Small intestine (tissue), 16 donors: ENCODE measurements around the gene MIEF2. TPM values are rescaled to one million over a fixed set of nuclear protein-coding genes. Genes with fewer than 3 reads are reported as not detected.
A peak's percentile ranks its signal among the peaks of the same experiment; 100 is the strongest.
"Not testable (repeated sequence)": the region's sequence is repeated elsewhere in the genome, so short reads cannot be mapped to it uniquely, and the experiment has no call there.

Source experiments
- DNase-seq, 2 donors: peaks; one replicate each; pipeline versions ENCODE4 v3.0.0 to v3.0.0-alpha.2; 2013
- FAIRE-seq: peaks from 2 replicates; lab custom pipeline; 2012; peaks lifted over from hg19 to GRCh38; lab: Jason Lieb, UNC
- H3K27ac ChIP-seq, 3 donors: one replicate each; pipeline ENCODE4 v1.5.1; 2013; ENCODE audit warnings: low read length in 2 of 3, mild to moderate bottlenecking in 2 of 3, control low read depth in 1 of 3, inconsistent platforms in 1 of 3, low read depth in 1 of 3, moderate library complexity in 1 of 3
- H3K27me3 ChIP-seq, 3 donors: one replicate each; pipeline ENCODE4 v1.6.1; 2013; ENCODE audit warnings: low read length in 3 of 3, inconsistent platforms in 1 of 3; ENCODE audit not compliant: control insufficient read depth in 3 of 3, insufficient read depth in 3 of 3
- H3K36me3 ChIP-seq, 3 donors: one replicate each; pipeline ENCODE4 v1.6.1; 2013; ENCODE audit warnings: low read length in 3 of 3, inconsistent platforms in 1 of 3, low read depth in 1 of 3, mild to moderate bottlenecking in 1 of 3, moderate library complexity in 1 of 3; ENCODE audit not compliant: control insufficient read depth in 3 of 3, insufficient read depth in 2 of 3
- H3K4me1 ChIP-seq, 3 donors: one replicate each; pipeline ENCODE4 v1.6.1; 2013; ENCODE audit warnings: low read length in 2 of 3, inconsistent platforms in 1 of 3, low read depth in 1 of 3, mild to moderate bottlenecking in 1 of 3, moderate library complexity in 1 of 3; ENCODE audit not compliant: control insufficient read depth in 3 of 3, insufficient read depth in 2 of 3
- H3K4me3 ChIP-seq, 3 donors: one replicate each; pipeline ENCODE4 v1.5.1; 2013; ENCODE audit warnings: low read length in 3 of 3, control low read depth in 1 of 3, inconsistent platforms in 1 of 3, low read depth in 1 of 3, mild to moderate bottlenecking in 1 of 3, moderate library complexity in 1 of 3
- H3K9me3 ChIP-seq, 2 donors: one replicate each; pipeline ENCODE4 v1.6.1; 2013; ENCODE audit warnings: low read depth in 1 of 2, low read length in 1 of 2; ENCODE audit not compliant: control insufficient read depth in 2 of 2, insufficient read depth in 1 of 2
- WGBS, 3 donors: extraction: QIAGEN DNeasy Blood & Tissue Kit; methylation state at CpG; one replicate each; pipeline ENCODE4 v1.1.7; 2013; 5-methylcytosine and 5-hydroxymethylcytosine counted together
- long read RNA-seq, 10 donors: transcript quantifications; one replicate each; lab custom pipeline, GENCODE V29; 2026
- polyA plus RNA-seq, 4 donors: library from polyadenylated mRNA; stranded (reverse) in 3 of 4; unstranded in 1 of 4; fragments of 200-250 nt in 3 of 4; fragments of 120-200 nt in 1 of 4; gene quantifications; one replicate each; pipeline versions ENCODE4 v1.2.1 to v1.2.3, GENCODE V29; 2013
- donor health status: healthy with polysubstance abuse.
- donor health status: control.
- donor health status: control.
- donor health status: Bipolar disorder and iron deficiency.
- donor health status: healthy.

The MIEF2 gene
- polyA plus RNA-seq, result 10 to 100 TPM in 1 of 4 donors, 1 to 10 TPM in 3; 4.9 to 13.4 (median 7.0) TPM
- long read RNA-seq, donor 1, result 0 reads
- long read RNA-seq, donor 2, result 0 reads
- long read RNA-seq, donor 3, transcript MIEF2-201 (4 exons, 3,364 nt), result major isoform, 5 of 5 reads
- long read RNA-seq, donor 3, partial matches to known transcripts, result 0 of 5 reads
- long read RNA-seq, donor 3, other reads (novel, unspliced or antisense), result 0 of 5 reads
- long read RNA-seq, donor 4, result 0 reads
- long read RNA-seq, donor 5, partial matches to known transcripts, result 0 of 1 reads
- long read RNA-seq, donor 5, other reads (novel, unspliced or antisense), result 0 of 1 reads
- long read RNA-seq, donor 6, partial matches to known transcripts, result 0 of 5 reads
- long read RNA-seq, donor 6, other reads (novel, unspliced or antisense), result 0 of 5 reads
- long read RNA-seq, donor 7, transcript MIEF2-201 (4 exons, 3,364 nt), result major isoform, 10 of 11 reads
- long read RNA-seq, donor 7, partial matches to known transcripts, result 0 of 11 reads
- long read RNA-seq, donor 7, other reads (novel, unspliced or antisense), result 0 of 11 reads
- long read RNA-seq, donor 8, partial matches to known transcripts, result 0 of 1 reads
- long read RNA-seq, donor 8, other reads (novel, unspliced or antisense), result 0 of 1 reads
- long read RNA-seq, donor 9, result 0 reads
- long read RNA-seq, donor 10, partial matches to known transcripts, result 0 of 4 reads
- long read RNA-seq, donor 10, other reads (novel, unspliced or antisense), result 0 of 4 reads

GRCh38 chr17:18260332-18261145 lies at the start of gene MIEF2:
Gene MIEF2, plus strand, starts transcription at chr17:18260662. Its CDS starts 2,059 bp downstream, at chr17:18262721.
- peaks cover 7 to 35% (median 15%) of the 10 kb centered on the region in 3 donors for H3K4me1 ChIP-seq
- FAIRE-seq, result no peak

DNA sequence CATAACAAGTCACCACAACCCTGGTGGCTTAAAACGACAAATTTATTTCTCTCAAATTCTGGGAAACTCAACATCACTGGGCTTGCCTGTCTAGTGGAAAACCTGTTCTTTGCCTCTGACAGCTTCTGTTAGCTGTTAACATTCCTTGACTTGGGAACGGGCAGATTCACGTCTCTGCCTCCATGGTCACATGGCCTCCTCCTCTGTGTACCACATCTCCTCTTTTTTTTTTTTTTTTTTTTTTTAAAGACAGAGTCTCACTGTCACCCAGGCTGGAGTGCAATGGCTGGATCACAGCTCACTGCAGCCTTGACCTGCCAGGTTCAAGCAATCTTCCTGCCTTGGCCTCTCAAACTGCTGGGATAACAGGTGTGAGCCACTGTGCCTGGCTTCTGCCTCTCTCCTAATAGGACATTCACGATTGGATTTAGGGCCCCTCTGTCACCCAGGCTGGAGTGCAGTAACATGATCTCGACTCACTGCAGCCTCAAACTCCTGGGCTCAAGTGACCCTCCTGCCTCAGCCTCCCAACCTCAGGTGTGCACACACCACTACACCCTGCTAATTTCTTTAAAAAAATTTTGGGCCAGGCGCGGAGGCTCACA lies 46.7 kb upstream of the MIEF2 start:
- Histone ChIP-seq H3K4me3 (no peak overlapping the region), H3K4me1 (no peaks in the 10 kb centered on the region), H3K27me3 (no peaks in the 10 kb centered on the region), H3K9me3 (no peaks in the 10 kb centered on the region), H3K27ac (no peak overlapping the region), H3K36me3 (peaks cover 8 to 22% (median 9%) of the 10 kb centered on the region in 3 donors)
- FAIRE-seq (no peak), DNase-seq (no peak)
- WGBS, 3 donors, result 74 to 78% (median 75%) methylated on average over 7 of the region's 7 CpGs

More at GRCh38 chr17:18260332-18261145, at the start of gene MIEF2:
- H3K9me3 ChIP-seq, result no peaks in the 10 kb centered on the region
- peak within 1 kb of the TSS; percentile 76 to 94 (median 89) for H3K27ac ChIP-seq
- 0% methylated on average over 51 to 72 of the region's 72 CpGs for WGBS, 3 donors
- peak within 1 kb of the TSS; percentile 75 to 95 (median 86) for H3K4me3 ChIP-seq
- H3K27me3 ChIP-seq, result no peaks in the 10 kb centered on the region
- H3K36me3 ChIP-seq, result peaks cover 0 to 55% (median 2%) of the 10 kb centered on the region in 3 donors
- DNase-seq, result peak; percentile 97

DNA sequence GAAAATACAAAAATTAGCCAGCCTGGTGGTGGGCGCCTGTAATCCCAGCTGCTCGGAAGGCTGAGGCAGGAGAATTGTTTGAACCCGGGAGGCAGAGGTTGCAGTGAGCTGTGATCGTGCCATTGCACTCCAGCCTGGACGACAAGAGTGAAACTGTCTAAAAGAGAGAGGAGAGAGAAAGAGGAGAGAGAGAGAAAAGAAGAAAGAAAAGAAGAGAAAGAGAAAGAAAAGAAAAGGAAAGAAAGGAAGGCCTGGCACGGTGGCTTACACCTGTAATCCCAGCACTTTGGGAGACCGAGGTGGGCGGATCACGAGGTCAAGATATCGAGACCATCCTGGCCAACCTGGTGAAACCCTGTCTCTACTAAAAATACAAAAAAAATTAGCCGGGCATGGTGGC lies 43.6 kb upstream of the MIEF2 start:
- H3K27me3 ChIP-seq, DNase-seq, H3K4me1 ChIP-seq, H3K27ac ChIP-seq, H3K36me3 ChIP-seq, H3K9me3 ChIP-seq, H3K4me3 ChIP-seq, FAIRE-seq: not testable (repeated sequence)
- WGBS, 3 donors, result 82 to 84% (median 82%) methylated on average over 11 of the region's 11 CpGs

DNA sequence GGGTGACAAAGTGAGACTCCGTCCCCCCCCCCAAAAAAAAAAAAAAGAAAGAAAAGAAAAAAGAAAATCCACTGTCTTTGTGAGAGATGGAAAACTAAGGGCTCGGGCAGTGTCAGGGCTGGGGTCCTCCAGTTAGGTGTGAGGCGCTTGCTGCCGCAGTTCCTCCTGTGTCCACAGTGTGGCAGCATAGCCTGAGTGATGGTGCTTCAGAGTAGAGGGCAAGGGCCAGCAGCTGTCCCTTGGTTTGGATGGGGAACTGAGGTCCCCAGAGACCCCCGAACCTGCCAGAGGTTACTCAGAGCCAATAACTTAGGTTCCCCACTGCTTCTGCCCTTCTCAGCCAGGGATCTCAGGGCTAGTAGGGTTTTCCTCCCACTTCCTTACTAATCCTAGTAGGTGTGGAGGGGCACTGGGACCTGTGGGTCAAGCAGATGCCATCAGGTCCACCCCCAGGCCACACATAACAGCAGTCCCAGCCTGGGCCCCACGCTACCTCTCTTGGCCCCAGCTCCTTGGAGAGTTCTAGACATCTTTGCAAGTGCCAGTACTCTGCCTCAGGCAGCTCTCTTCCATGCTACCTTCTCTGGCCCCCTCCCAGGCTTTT lies 42.9 kb upstream of the MIEF2 start:
- WGBS, 3 donors, result 1 to 13% (median 4%) methylated on average over 5 to 6 of the region's 6 CpGs
- Histone ChIP-seq H3K27me3 (no peaks in the 10 kb centered on the region), H3K9me3 (no peaks in the 10 kb centered on the region), H3K36me3 (no peaks in the 10 kb centered on the region), H3K27ac (no peak overlapping the region), H3K4me3 (no peak overlapping the region), H3K4me1 (peaks cover 0 to 2% (median 0%) of the 10 kb centered on the region in 3 donors)
- DNase-seq (peak; percentile 60 to 72), FAIRE-seq (no peak)

GRCh38 chr17:18218756-18219415 lies 41.6 kb upstream of the MIEF2 start:
- no peak for FAIRE-seq
- Histone ChIP-seq H3K36me3 (no peaks in the 10 kb centered on the region), H3K9me3 (no peaks in the 10 kb centered on the region), H3K4me3 (no peak overlapping the region), H3K27me3 (no peaks in the 10 kb centered on the region), H3K4me1 (peaks cover 0 to 2% (median 0%) of the 10 kb centered on the region in 3 donors), H3K27ac (no peak overlapping the region)
- DNase-seq, result no peak
- WGBS, 3 donors, result 48 to 68% (median 64%) methylated on average over 4 of the region's 4 CpGs

- Histone ChIP-seq H3K4me1 (peaks cover 0 to 21% (median 6%) of the 10 kb centered on the region in 3 donors), H3K27ac (peak overlapping the region in 1 of 3 donors; percentile 12), H3K9me3 (no peaks in the 10 kb centered on the region), H3K4me3 (no peak overlapping the region), H3K36me3 (peaks cover 0 to 6% (median 0%) of the 10 kb centered on the region in 3 donors), H3K27me3 (no peaks in the 10 kb centered on the region)
- no peak for DNase-seq
- 87 to 93% (median 89%) methylated on average over 4 of the region's 4 CpGs for WGBS, 3 donors
- no peak for FAIRE-seq
These were observed 36.4 kb upstream of the MIEF2 start for GRCh38 chr17:18224053-18224386.

DNA sequence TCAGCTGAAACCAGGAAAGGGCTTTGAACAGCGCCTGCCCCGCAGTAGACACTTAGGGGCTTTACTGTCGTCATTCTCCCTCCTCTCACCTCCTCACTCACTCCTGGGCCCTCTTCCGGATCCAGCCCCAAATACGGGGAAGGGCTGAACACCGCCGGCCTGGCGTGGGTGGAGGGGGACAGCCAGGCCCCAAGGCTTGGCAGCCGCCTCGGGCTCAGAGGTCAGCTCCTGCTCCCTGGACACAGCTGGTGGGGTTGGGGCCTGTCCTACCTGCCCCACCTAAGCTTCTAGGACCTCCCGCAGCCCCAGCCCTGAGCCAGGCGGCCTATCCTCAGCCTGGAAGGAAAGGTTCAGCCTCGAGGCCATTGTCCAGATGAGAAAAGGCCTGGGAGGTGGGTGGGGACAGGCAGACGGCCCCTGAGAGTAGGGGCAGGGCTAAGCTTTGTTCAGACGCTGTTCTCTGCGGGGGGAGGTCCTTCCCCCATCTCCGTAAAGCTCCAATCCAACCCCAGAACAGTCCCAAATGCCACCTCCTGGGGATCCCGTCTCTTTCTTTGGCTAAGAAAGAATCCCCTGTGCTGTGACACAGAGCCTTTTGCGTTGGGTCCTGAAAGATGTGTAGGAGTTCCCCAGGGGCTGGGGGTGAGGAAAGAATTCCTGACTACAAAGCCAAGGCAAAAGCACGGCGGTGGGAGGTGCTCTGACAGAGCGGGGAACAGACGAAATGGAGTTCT lies 35.9 kb upstream of the MIEF2 start:
- Histone ChIP-seq H3K36me3 (peaks cover 0 to 6% (median 0%) of the 10 kb centered on the region in 3 donors), H3K27me3 (no peaks in the 10 kb centered on the region), H3K4me3 (peak overlapping the region in 1 of 3 donors; percentile 54), H3K4me1 (peaks cover 0 to 24% (median 5%) of the 10 kb centered on the region in 3 donors), H3K27ac (peak overlapping the region in 2 of 3 donors; percentile 12 to 61), H3K9me3 (no peaks in the 10 kb centered on the region)
- FAIRE-seq, result no peak
- DNase-seq, result peak in 1 of 2 donors; percentile 26
- 49 to 63% (median 61%) methylated on average over 23 of the region's 23 CpGs for WGBS, 3 donors
